ENCODE results near the gene SPPL3. TPM values are rescaled to one million over a fixed set of nuclear protein-coding genes. Genes with fewer than 3 reads are reported as not detected.

The SPPL3 gene
- total RNA-seq, 1 experiment from 2014 or later = 39.7 TPM

DNA sequence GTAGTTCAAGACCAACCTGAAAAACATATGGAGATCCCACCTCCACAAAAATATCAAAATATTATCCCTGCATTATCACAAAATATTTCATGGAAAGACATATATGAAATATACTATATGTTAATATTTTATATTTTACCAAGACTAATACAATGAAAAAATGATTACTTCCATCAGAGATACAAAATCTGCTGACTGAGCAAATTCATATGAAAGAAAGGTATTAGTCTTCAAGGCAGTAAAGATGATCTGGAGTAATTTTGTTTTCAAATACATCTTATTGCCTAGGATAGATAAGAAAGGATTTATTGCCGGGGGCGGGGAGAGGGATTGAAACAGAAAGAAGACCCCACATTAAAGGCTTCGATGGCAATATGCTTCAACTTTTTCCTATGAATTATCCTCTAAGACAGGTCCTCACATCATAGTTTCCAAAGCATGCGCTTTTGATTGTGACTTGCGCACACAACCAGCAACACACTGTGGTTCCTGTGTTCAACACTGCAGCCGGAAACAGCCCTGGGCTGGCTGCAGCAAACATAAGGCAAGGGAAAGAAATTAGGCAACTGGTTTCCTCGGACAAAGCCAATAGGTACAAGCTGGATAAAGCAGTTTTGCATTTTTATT lies 83.2 kb downstream of the SPPL3 start (continued):
- TF ChIP-seq EGR1 (IDR thresholded peaks at IDR 0.05; ENCODE audit: low read depth) = no peak
- TF ChIP-seq, protein P1, sequence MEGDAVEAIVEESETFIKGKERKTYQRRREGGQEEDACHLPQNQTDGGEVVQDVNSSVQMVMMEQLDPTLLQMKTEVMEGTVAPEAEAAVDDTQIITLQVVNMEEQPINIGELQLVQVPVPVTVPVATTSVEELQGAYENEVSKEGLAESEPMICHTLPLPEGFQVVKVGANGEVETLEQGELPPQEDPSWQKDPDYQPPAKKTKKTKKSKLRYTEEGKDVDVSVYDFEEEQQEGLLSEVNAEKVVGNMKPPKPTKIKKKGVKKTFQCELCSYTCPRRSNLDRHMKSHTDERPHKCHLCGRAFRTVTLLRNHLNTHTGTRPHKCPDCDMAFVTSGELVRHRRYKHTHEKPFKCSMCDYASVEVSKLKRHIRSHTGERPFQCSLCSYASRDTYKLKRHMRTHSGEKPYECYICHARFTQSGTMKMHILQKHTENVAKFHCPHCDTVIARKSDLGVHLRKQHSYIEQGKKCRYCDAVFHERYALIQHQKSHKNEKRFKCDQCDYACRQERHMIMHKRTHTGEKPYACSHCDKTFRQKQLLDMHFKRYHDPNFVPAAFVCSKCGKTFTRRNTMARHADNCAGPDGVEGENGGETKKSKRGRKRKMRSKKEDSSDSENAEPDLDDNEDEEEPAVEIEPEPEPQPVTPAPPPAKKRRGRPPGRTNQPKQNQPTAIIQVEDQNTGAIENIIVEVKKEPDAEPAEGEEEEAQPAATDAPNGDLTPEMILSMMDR (IDR thresholded peaks at IDR 0.05 in 2 of 3, conservative IDR thresholded peaks at IDR 0.05 in 1 of 3; ENCODE audit: borderline replicate concordance in 1 of 3, insufficient read depth in 1 of 3, low read depth in 2 of 3, low read length in 2 of 3) = no peak

DNA sequence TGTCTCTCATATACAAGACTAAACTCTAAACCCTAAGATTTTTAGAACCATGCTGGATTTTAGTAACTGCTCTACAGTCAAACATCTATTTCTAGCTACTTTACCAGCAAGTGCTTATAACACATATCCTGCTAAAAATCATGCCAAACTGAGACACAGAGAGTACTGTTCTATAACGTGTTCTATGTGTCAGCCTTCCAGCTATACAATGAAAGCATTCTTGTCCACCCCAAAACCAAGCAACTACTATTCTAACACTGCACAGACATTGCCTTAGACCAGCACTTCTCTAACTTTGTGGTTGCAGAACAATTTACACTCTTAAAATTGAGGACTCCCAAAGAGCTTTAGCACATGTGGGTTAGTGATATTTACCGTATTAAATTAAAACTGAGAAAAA lies 85.7 kb downstream of the SPPL3 start:
- Histone ChIP-seq H4K20me1 (ENCODE audit: insufficient read depth) (no peaks in the 10 kb centered on the region), H3K4me2 (ENCODE audit: low read length) (no peak overlapping the region), H3K4me3 (replicated peaks in 1 of 2; ENCODE audit: low read depth in 1 of 2, low read length in 2 of 2) (no peak overlapping the region), H3K27me3 (ENCODE audit: insufficient read depth, low read length) (no peaks in the 10 kb centered on the region), H3K9me2 (ENCODE audit: insufficient read depth) (no peaks in the 10 kb centered on the region), H3K4me1 (ENCODE audit: control insufficient read depth in 1 of 2, insufficient read depth in 2 of 2, low read length in 2 of 2) (no peaks in the 10 kb centered on the region), H3K9ac (ENCODE audit: low read length) (no peak overlapping the region), H3K79me2 (ENCODE audit: insufficient read depth, low read length) (peaks cover 26% of the 10 kb centered on the region), H3K36me3 (ENCODE audit: control insufficient read depth in 1 of 2, insufficient read depth in 2 of 2, low read length in 2 of 2) (no peaks in the 10 kb centered on the region), H3K27ac (ENCODE audit: low read depth, low read length) (no peak overlapping the region), H3K9me3 (ENCODE audit: control insufficient read depth in 1 of 2, insufficient read depth in 1 of 2, low read depth in 1 of 2, low read length in 2 of 2) (no peaks in the 10 kb centered on the region), H2AFZ (ENCODE audit: low read depth, low read length, poor library complexity, severe bottlenecking) (no peak overlapping the region)
- RAD21 ChIA-PET (ENCODE audit: low non-redundant PET in 1 of 2, low total read pairs in 2 of 2, uncharacterized antibody in 2 of 2, unreplicated experiment in 2 of 2) = no interaction called here
- POLR2A ChIA-PET = no interaction called here
- no peak for TF ChIP-seq RAD21 (IDR thresholded peaks at IDR 0.05; ENCODE audit: low read depth)
- no peak for TF ChIP-seq POLR2A (IDR thresholded peaks at IDR 0.05; ENCODE audit: borderline replicate concordance, extremely low read depth, insufficient read depth, insufficient read length)
- no peak for TF ChIP-seq SRF (IDR thresholded peaks at IDR 0.05; ENCODE audit: low read depth)
- TF ChIP-seq, protein P2, sequence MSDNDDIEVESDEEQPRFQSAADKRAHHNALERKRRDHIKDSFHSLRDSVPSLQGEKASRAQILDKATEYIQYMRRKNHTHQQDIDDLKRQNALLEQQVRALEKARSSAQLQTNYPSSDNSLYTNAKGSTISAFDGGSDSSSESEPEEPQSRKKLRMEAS (IDR thresholded peaks at IDR 0.05) = no peak
- TF ChIP-seq SIN3A (IDR thresholded peaks at IDR 0.05; ENCODE audit: low read depth) = no peak
- TF ChIP-seq FOSL1 (IDR thresholded peaks at IDR 0.05; ENCODE audit: low read depth) = no peak
- TF ChIP-seq POLR2AphosphoS5 (IDR thresholded peaks at IDR 0.05; ENCODE audit: low read depth, low read length) = no peak
- no peak for TF ChIP-seq ELF1 (IDR thresholded peaks at IDR 0.05; ENCODE audit: borderline replicate concordance, low read depth)
- TF ChIP-seq JUND (IDR thresholded peaks at IDR 0.05) = no peak
- TF ChIP-seq ZNF274 (IDR thresholded peaks at IDR 0.05; ENCODE audit: low read depth, low read length) = no peak
- TF ChIP-seq, protein P3, sequence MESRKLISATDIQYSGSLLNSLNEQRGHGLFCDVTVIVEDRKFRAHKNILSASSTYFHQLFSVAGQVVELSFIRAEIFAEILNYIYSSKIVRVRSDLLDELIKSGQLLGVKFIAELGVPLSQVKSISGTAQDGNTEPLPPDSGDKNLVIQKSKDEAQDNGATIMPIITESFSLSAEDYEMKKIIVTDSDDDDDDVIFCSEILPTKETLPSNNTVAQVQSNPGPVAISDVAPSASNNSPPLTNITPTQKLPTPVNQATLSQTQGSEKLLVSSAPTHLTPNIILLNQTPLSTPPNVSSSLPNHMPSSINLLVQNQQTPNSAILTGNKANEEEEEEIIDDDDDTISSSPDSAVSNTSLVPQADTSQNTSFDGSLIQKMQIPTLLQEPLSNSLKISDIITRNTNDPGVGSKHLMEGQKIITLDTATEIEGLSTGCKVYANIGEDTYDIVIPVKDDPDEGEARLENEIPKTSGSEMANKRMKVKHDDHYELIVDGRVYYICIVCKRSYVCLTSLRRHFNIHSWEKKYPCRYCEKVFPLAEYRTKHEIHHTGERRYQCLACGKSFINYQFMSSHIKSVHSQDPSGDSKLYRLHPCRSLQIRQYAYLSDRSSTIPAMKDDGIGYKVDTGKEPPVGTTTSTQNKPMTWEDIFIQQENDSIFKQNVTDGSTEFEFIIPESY (IDR thresholded peaks at IDR 0.05; ENCODE audit: extremely low read depth, insufficient replicate concordance, low read length) = no peak
- TF ChIP-seq YY1 (IDR thresholded peaks at IDR 0.05; ENCODE audit: extremely low read depth, insufficient replicate concordance, low read depth, low read length) = no peak
- no peak for TF ChIP-seq EZH2phosphoT487 (IDR thresholded peaks at IDR 0.05; ENCODE audit: borderline replicate concordance)
- no peak for TF ChIP-seq SP1 (IDR thresholded peaks at IDR 0.05; ENCODE audit: low read depth)
- intact Hi-C loops (cut with micrococcal nuclease) = no loop called here
- DNase-seq (ENCODE audit: low read depth, low spot score) (no peak), ATAC-seq (no peak)
- CTCF ChIA-PET = no interaction called here
- BruUV-seq (replicated peaks) = no TSS peak

Data from HCT116 (cell line).